Mesothelial cell of epicardium (in vitro differentiated cells): Measurements from ENCODE around the gene LRP2BP. TPM values are rescaled to one million over a fixed set of nuclear protein-coding genes. Genes with fewer than 3 reads are reported as not detected.

Source experiments
- DNase-seq, 2 experiments: peaks; one replicate each; pipeline ENCODE4 v3.0.0; 2021; ENCODE audit warnings: low spot score in 2 of 2; ENCODE audit not compliant: unreplicated experiment in 2 of 2
- H3K27ac Mint-ChIP-seq: 2 replicates; pipeline ENCODE4 v1.8.0; 2021; ENCODE audit warnings: mixed read lengths
- H3K27me3 Mint-ChIP-seq: 2 replicates; pipeline ENCODE4 v1.8.0; 2021; ENCODE audit warnings: low read depth, mixed read lengths
- H3K36me3 Mint-ChIP-seq: 2 replicates; pipeline ENCODE4 v1.8.0; 2021; ENCODE audit warnings: mixed read lengths
- H3K4me1 Mint-ChIP-seq: 2 replicates; pipeline ENCODE4 v1.8.0; 2021; ENCODE audit warnings: mixed read lengths
- H3K4me3 Mint-ChIP-seq: 2 replicates; pipeline ENCODE4 v1.8.0; 2021; ENCODE audit warnings: mild to moderate bottlenecking, moderate library complexity, mixed read lengths
- H3K9me3 Mint-ChIP-seq: 2 replicates; pipeline ENCODE4 v1.8.0; 2021; ENCODE audit warnings: mixed read lengths
- CTCF ChIP-seq: fragments of 200-600 bp; sonication (generic); IDR thresholded peaks from one replicate; pipeline ENCODE4 v1.5.0; 2021; ENCODE audit warnings: antibody characterized with exemption; ENCODE audit not compliant: unreplicated experiment
- total RNA-seq: library from RNA; stranded (reverse); gene quantifications from 3 replicates; pipeline ENCODE4 v1.2.1, GENCODE V29; 2021

Gene LRP2BP
- total RNA-seq, 1 donor from 2014 or later: 1.6 TPM

DNA sequence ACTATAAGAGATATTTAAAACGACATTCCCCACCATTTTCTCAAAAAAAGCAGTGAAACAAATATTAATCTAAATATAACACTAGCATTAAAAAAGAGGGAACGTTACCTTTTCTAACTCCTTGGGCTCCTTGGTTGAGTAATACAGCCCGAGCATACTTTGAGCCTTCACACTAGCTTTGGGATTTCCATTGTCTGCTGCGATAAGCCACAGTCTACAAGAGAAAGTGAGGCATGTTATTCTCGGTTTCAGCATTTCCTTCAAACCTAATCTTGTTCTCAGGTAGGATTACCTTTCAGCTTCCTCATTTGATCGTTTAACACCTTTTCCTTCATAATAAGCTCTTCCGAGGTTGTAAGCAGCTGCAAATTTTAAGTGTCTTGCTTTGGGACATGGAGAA lies 21.7 kb downstream of the LRP2BP start:
- Mint-ChIP-seq H3K4me1 (no peaks in the 10 kb centered on the region), H3K27ac (no peak overlapping the region)
- no peak for TF ChIP-seq CTCF

DNA sequence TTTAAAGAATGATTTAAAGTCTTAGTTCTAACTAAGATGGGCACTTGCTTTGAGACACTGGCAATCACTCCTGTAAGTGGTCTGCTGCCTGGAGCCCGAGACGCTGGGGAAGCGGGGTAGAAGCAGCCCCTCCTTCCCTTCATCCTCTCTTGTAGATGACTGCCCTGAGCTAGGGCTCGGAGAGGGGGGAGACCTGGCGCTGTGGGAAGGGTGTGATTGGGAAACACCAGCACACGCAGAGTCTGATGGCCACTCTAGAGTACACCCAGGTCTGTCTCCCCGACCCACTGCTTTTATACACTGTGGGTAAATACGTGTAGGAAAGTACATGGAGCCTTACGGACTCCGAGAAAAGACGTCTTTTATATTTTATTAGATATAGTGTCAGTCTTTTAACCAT lies 24.0 kb downstream of the LRP2BP start:
- Mint-ChIP-seq H3K9me3 (no peaks in the 10 kb centered on the region), H3K36me3 (peaks cover 3% of the 10 kb centered on the region), H3K27me3 (no peaks in the 10 kb centered on the region), H3K27ac (no peak overlapping the region), H3K4me3 (no peak overlapping the region), H3K4me1 (no peaks in the 10 kb centered on the region)
- no peak for DNase-seq
- no peak for TF ChIP-seq CTCF

More for the DNA sequence above, 21.7 kb downstream of the LRP2BP start:
- DNase-seq: no peak
- no peak overlapping the region for H3K4me3 Mint-ChIP-seq
- no peaks in the 10 kb centered on the region for H3K27me3 Mint-ChIP-seq
- H3K36me3 Mint-ChIP-seq: no peaks in the 10 kb centered on the region
- no peaks in the 10 kb centered on the region for H3K9me3 Mint-ChIP-seq

DNA sequence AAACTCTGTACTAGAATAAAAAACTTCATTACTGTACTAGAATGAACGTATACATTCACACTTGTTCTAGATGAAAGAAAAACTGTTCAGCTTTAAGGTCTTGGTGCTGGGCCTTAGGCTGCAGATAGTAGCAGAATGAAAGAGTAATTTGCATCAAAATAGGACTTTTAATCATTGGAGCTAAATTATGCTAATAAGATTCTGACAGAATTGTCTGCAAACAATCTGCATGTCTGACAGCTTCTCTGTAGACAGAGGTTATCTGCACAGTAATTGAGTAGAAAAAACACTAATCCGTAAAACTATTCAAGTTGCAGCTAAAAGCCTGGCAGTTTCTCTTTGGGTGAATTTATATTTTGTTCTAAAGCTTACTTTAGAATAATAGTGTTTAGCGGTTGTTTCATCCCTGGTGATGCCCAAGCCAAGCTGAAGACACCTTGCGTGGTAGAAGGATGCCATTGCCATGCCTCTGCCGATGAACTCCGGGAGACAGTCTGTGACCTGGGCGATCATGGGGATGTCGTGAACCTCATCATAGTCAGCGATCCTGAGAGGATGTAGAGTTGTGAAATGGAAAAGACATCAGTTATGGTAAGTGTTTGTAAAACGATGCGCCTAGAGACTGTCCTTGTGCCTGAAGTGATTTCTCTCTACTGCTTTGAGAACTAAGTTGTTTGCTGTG lies 25.3 kb downstream of the LRP2BP start:
- Mint-ChIP-seq H3K36me3 (peaks cover 3% of the 10 kb centered on the region), H3K27me3 (no peaks in the 10 kb centered on the region), H3K4me1 (no peaks in the 10 kb centered on the region), H3K27ac (no peak overlapping the region), H3K9me3 (no peaks in the 10 kb centered on the region), H3K4me3 (no peak overlapping the region)
- TF ChIP-seq CTCF: no peak
- DNase-seq: no peak

GRCh38 chr4:185369731-185370130 lies 26.0 kb downstream of the LRP2BP start:
- Mint-ChIP-seq H3K27me3 (no peaks in the 10 kb centered on the region), H3K36me3 (peaks cover 3% of the 10 kb centered on the region), H3K9me3 (no peaks in the 10 kb centered on the region), H3K4me1 (no peaks in the 10 kb centered on the region), H3K27ac (no peak overlapping the region), H3K4me3 (no peak overlapping the region)
- no peak for TF ChIP-seq CTCF
- DNase-seq: no peak

- DNase-seq: no peak
- Mint-ChIP-seq H3K9me3 (no peaks in the 10 kb centered on the region), H3K27me3 (no peaks in the 10 kb centered on the region), H3K36me3 (peaks cover 3% of the 10 kb centered on the region), H3K4me3 (no peak overlapping the region), H3K4me1 (peaks cover 6% of the 10 kb centered on the region), H3K27ac (no peak overlapping the region)
- TF ChIP-seq CTCF: no peak
Observed at GRCh38 chr4:185364886-185365285, 30.8 kb downstream of the LRP2BP start.
